ENCODE results near the gene SYPL1. TPM values are rescaled to one million over a fixed set of nuclear protein-coding genes. Genes with fewer than 3 reads are reported as not detected.

Gene SYPL1
- total and polyA plus RNA-seq, 4 experiments from 2014 or later, result 46.9 to 78.3 (median 61.7) TPM

DNA sequence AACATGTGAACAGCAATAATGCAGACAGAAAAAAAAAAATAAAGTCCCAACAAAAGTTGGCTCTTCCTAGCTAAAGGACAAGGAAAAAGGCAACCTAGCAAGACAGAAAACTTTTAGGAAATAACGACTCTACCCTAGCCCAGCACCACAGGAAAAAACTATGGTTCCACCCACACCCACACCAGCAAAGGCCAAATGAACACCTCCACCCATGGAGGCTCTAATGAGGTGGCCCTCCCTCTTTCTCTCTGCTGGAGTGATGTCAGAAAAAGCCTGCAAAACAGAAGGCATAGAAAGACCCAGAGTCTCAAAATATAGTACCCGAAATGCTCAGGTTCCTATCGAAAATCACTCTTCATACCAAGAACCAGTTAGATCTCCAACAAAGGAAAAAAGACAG, 28.4 kb downstream of the SYPL1 start:
- Histone ChIP-seq H3K27ac (ENCODE audit: low read depth, low read length) (no peak overlapping the region), H3K4me3 (ENCODE audit: low read length in 2 of 2) (no peak overlapping the region), H3K36me3 (ENCODE audit: insufficient read depth, low read length) (no peaks in the 10 kb centered on the region), H3K27me3 (ENCODE audit: insufficient read depth, low read length) (no peaks in the 10 kb centered on the region), H3K9me3 (ENCODE audit: control insufficient read depth in 1 of 2, low read length in 2 of 2) (no peaks in the 10 kb centered on the region), H3K4me1 (ENCODE audit: insufficient read depth, low read length) (no peaks in the 10 kb centered on the region)
- ChIA-PET CTCF (ENCODE audit: partially characterized antibody) (interaction anchor here (0.6 to 2.6 kb wide), 4 partner anchors 19 to 73 kb away, joined by 3 to 10 read pairs (median 3); no protein-coding TSS in a partner anchor), POLR2A (ENCODE audit: partially characterized antibody) (interaction anchor here (1.3 kb wide), 1 partner anchor 12 kb away, joined by 5 read pairs; no protein-coding TSS in a partner anchor)
- DNase-seq, result no peak
- H3K36me3 Mint-ChIP-seq, result peaks cover 1 to 5% of the 10 kb centered on the region in 2 donors
- H3K4me1 Mint-ChIP-seq, result peaks cover 0 to 9% (median 4%) of the 10 kb centered on the region in 4 donors
- intact Hi-C loops (cut with micrococcal nuclease), result no loop called here
- no peaks in the 10 kb centered on the region for H3K9me3 Mint-ChIP-seq
- H3K27ac Mint-ChIP-seq, result peak overlapping the region in 1 of 7 donors; percentile 58
- no peaks in the 10 kb centered on the region for H3K27me3 Mint-ChIP-seq
- H3K4me3 Mint-ChIP-seq, result no peak overlapping the region

DNA sequence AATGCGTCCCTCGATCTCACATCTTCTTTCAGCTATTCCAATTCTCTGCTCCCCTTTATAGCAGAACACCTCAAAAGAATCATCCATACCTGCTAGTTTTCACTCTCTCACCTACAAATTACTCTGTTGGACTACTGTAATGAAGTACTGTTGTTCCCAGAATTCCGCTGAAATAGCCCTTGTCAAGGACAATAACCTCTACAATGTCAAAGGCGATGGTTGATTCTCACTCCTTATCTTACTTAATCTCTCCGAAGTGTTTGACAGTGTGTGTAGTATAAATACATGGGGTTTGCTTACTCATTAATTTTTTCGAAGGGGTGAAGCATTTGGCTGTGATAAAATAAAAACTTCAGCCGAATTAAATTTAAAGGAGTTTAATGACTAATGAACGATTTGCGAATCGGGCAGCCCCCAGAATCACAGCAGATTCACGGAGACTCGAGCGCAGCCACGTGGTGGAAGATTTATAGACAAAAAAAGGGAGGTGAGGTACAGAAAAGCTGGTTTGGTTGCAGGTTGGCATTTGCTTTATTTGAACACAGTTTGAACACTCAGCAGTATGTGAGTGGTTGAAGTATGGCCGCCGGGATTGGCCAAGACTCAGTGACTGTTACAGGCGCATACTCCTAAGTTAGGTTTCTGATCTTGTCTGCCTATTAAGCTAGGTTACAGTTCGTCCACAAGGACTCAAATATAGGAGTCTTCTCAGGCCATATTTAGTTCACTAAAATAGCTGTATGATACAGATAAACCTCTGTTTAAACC, 29.8 kb downstream of the SYPL1 start:
- no peak for DNase-seq
- no peaks in the 10 kb centered on the region for H3K27me3 Mint-ChIP-seq
- no peak overlapping the region for H3K27ac Mint-ChIP-seq
- H3K27me3 ChIP-seq (ENCODE audit: insufficient read depth, low read length), result no peaks in the 10 kb centered on the region
- H3K4me1 ChIP-seq (ENCODE audit: insufficient read depth, low read length), result no peaks in the 10 kb centered on the region
- H3K36me3 Mint-ChIP-seq, result peaks cover 0 to 1% of the 10 kb centered on the region in 2 donors
- H3K4me3 Mint-ChIP-seq, result no peak overlapping the region
- intact Hi-C loops (cut with micrococcal nuclease), result no loop called here
- no peak overlapping the region for H3K4me3 ChIP-seq (ENCODE audit: low read length in 2 of 2)
- H3K4me1 Mint-ChIP-seq, result peaks cover 2 to 13% (median 7%) of the 10 kb centered on the region in 4 donors
- H3K9me3 ChIP-seq (ENCODE audit: control insufficient read depth in 1 of 2, low read length in 2 of 2), result no peaks in the 10 kb centered on the region
- no peaks in the 10 kb centered on the region for H3K9me3 Mint-ChIP-seq
- H3K36me3 ChIP-seq (ENCODE audit: insufficient read depth, low read length), result no peaks in the 10 kb centered on the region
- ChIA-PET POLR2A (ENCODE audit: partially characterized antibody) (interaction anchor here (3.3 kb wide), 1 partner anchor 11 kb away, joined by 19 read pairs; no protein-coding TSS in a partner anchor), CTCF (ENCODE audit: partially characterized antibody) (interaction anchor here (1.0 to 2.6 kb wide), 5 partner anchors 9 to 71 kb away, joined by 3 to 10 read pairs (median 3); no protein-coding TSS in a partner anchor)
- H3K27ac ChIP-seq (ENCODE audit: low read depth, low read length), result no peak overlapping the region

GRCh38 chr7:106080300-106080987, 31.7 kb downstream of the SYPL1 start:
- H3K36me3 Mint-ChIP-seq, result no peaks in the 10 kb centered on the region
- no peak overlapping the region for H3K4me3 Mint-ChIP-seq

DNA sequence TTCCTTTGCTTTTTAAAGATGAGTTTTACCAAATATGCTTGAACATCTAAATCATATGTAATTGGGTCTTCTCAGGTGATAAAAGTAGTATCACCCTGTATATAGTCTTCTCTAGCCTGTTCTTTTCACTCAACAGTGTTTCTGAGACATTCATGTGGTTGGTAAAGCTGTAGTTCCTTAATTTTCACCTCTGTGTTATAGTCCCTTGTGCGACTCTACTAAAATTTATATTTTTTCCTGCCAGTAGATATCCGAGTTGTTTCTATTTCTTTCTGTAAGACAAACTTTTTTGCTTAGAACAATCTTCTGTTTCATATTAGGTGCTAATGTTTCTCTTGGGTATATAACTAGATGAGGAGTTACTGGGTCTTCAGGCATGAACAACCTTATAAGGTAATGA, 35.6 kb downstream of the SYPL1 start:
- H3K27ac Mint-ChIP-seq, result peak overlapping the region in 1 of 7 donors; percentile 5
- H3K9me3 Mint-ChIP-seq, result no peaks in the 10 kb centered on the region
- Histone ChIP-seq H3K27ac (ENCODE audit: low read depth, low read length) (no peak overlapping the region), H3K27me3 (ENCODE audit: insufficient read depth, low read length) (no peaks in the 10 kb centered on the region), H3K9me3 (ENCODE audit: control insufficient read depth in 1 of 2, low read length in 2 of 2) (no peaks in the 10 kb centered on the region), H3K36me3 (ENCODE audit: insufficient read depth, low read length) (no peaks in the 10 kb centered on the region), H3K4me3 (ENCODE audit: low read length in 2 of 2) (no peak overlapping the region), H3K4me1 (ENCODE audit: insufficient read depth, low read length) (peaks cover 26% of the 10 kb centered on the region)
- no peaks in the 10 kb centered on the region for H3K36me3 Mint-ChIP-seq
- ChIA-PET POLR2A (ENCODE audit: partially characterized antibody) (no interaction called here), CTCF (ENCODE audit: partially characterized antibody) (interaction anchor here (0.7 to 1.9 kb wide), 2 partner anchors 48 to 77 kb away, joined by 3 to 7 read pairs; no protein-coding TSS in a partner anchor)
- no peaks in the 10 kb centered on the region for H3K27me3 Mint-ChIP-seq
- H3K4me1 Mint-ChIP-seq, result peaks cover 20 to 46% (median 30%) of the 10 kb centered on the region in 4 donors
- no peak overlapping the region for H3K4me3 Mint-ChIP-seq
- intact Hi-C loops (cut with micrococcal nuclease), result no loop called here
- DNase-seq, result no peak

More at GRCh38 chr7:106080300-106080987, 31.7 kb downstream of the SYPL1 start:
- no peak for DNase-seq
- no peaks in the 10 kb centered on the region for H3K36me3 ChIP-seq (ENCODE audit: insufficient read depth, low read length)
- no peak overlapping the region for H3K4me3 ChIP-seq (ENCODE audit: low read length in 2 of 2)
- ChIA-PET POLR2A (ENCODE audit: partially characterized antibody) (interaction anchor here (1.3 to 3.3 kb wide), 2 partner anchors 9 to 32 kb away, joined by 6 to 19 read pairs; partner anchors contain the start of gene SYPL1), CTCF (ENCODE audit: partially characterized antibody) (interaction anchor here (0.8 to 1.3 kb wide), 5 partner anchors 8 to 73 kb away, joined by 3 to 5 read pairs (median 4); no protein-coding TSS in a partner anchor)
- no peaks in the 10 kb centered on the region for H3K9me3 Mint-ChIP-seq
- H3K27me3 Mint-ChIP-seq, result no peaks in the 10 kb centered on the region
- no peak overlapping the region for H3K27ac ChIP-seq (ENCODE audit: low read depth, low read length)
- H3K27ac Mint-ChIP-seq, result no peak overlapping the region
- no peaks in the 10 kb centered on the region for H3K9me3 ChIP-seq (ENCODE audit: control insufficient read depth in 1 of 2, low read length in 2 of 2)
- peaks cover 4 to 18% (median 8%) of the 10 kb centered on the region in 4 donors for H3K4me1 Mint-ChIP-seq
- intact Hi-C loops (cut with micrococcal nuclease), result no loop called here
- H3K27me3 ChIP-seq (ENCODE audit: insufficient read depth, low read length), result no peaks in the 10 kb centered on the region
- H3K4me1 ChIP-seq (ENCODE audit: insufficient read depth, low read length), result no peaks in the 10 kb centered on the region

GRCh38 chr7:106075937-106076336, 36.2 kb downstream of the SYPL1 start:
- DNase-seq, result no peak
- H3K4me3 ChIP-seq (ENCODE audit: low read length in 2 of 2), result no peak overlapping the region
- H3K9me3 Mint-ChIP-seq, result no peaks in the 10 kb centered on the region
- POLR2A ChIA-PET (ENCODE audit: partially characterized antibody), result no interaction called here
- CTCF ChIA-PET (ENCODE audit: partially characterized antibody), result interaction anchor here (1.9 kb wide), 1 partner anchor 77 kb away, joined by 7 read pairs; no protein-coding TSS in a partner anchor
- intact Hi-C loops (cut with micrococcal nuclease), result no loop called here
- no peaks in the 10 kb centered on the region for H3K36me3 Mint-ChIP-seq
- no peak overlapping the region for H3K4me3 Mint-ChIP-seq
- peaks cover 32% of the 10 kb centered on the region for H3K4me1 ChIP-seq (ENCODE audit: insufficient read depth, low read length)
- H3K27ac Mint-ChIP-seq, result no peak overlapping the region
- no peaks in the 10 kb centered on the region for H3K36me3 ChIP-seq (ENCODE audit: insufficient read depth, low read length)
- H3K9me3 ChIP-seq (ENCODE audit: control insufficient read depth in 1 of 2, low read length in 2 of 2), result no peaks in the 10 kb centered on the region
- no peak overlapping the region for H3K27ac ChIP-seq (ENCODE audit: low read depth, low read length)
- H3K4me1 Mint-ChIP-seq, result peaks cover 25 to 52% (median 35%) of the 10 kb centered on the region in 4 donors
- no peaks in the 10 kb centered on the region for H3K27me3 Mint-ChIP-seq
- H3K27me3 ChIP-seq (ENCODE audit: insufficient read depth, low read length), result no peaks in the 10 kb centered on the region

DNA sequence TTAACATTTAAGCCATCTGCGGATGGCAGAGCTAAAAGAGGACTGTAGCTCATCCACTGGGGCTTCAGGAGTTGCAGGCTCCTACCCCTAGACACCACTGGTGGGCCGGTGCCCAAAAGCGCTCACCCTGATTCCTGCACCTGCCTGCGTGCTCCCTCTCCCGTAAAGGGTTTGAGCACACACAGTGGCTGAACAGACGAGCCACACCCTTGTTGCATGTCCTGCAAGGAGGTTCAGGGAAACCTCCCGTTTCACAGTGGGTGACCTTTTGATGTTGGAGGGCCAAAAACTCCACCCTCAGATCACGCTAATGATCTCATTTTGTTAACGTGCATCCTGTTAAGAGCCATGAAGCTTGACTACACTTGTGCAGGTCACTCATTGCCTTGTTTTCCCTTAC, 37.9 kb downstream of the SYPL1 start:
- H3K9me3 Mint-ChIP-seq, result no peaks in the 10 kb centered on the region
- Histone ChIP-seq H3K9me3 (ENCODE audit: control insufficient read depth in 1 of 2, low read length in 2 of 2) (no peaks in the 10 kb centered on the region), H3K36me3 (ENCODE audit: insufficient read depth, low read length) (no peaks in the 10 kb centered on the region), H3K27ac (ENCODE audit: low read depth, low read length) (no peak overlapping the region), H3K4me1 (ENCODE audit: insufficient read depth, low read length) (peaks cover 43% of the 10 kb centered on the region), H3K27me3 (ENCODE audit: insufficient read depth, low read length) (no peaks in the 10 kb centered on the region), H3K4me3 (ENCODE audit: low read length in 2 of 2) (no peak overlapping the region)
- DNase-seq, result no peak
- H3K4me3 Mint-ChIP-seq, result no peak overlapping the region
- no peaks in the 10 kb centered on the region for H3K36me3 Mint-ChIP-seq
- ChIA-PET POLR2A (ENCODE audit: partially characterized antibody) (interaction anchor here (0.9 kb wide), 1 partner anchor 20 kb away, joined by 3 read pairs; no protein-coding TSS in a partner anchor), CTCF (ENCODE audit: partially characterized antibody) (interaction anchor here (1.2 to 5.2 kb wide), 3 partner anchors 16 to 80 kb away, joined by 3 to 50 read pairs (median 43); no protein-coding TSS in a partner anchor)
- intact Hi-C loops (cut with micrococcal nuclease), result no loop called here
- H3K27ac Mint-ChIP-seq, result peak overlapping the region in 4 of 7 donors; percentile 42 to 79 (median 61)
- H3K4me1 Mint-ChIP-seq, result peaks cover 30 to 66% (median 44%) of the 10 kb centered on the region in 4 donors
- H3K27me3 Mint-ChIP-seq, result no peaks in the 10 kb centered on the region
